ENCODE measurements around the gene NINJ2. TPM values are rescaled to one million over a fixed set of nuclear protein-coding genes. Genes with fewer than 3 reads are reported as not detected.

NINJ2 gene
- total RNA-seq, 2 donors from 2014 or later: 0.78 to 5.6 TPM

- DNase-seq (no peak), ATAC-seq (no peak)
- intact Hi-C loops (cut with DNase I): no loop called here
- TF ChIP-seq CTCF (IDR thresholded peaks at IDR 0.05) (no peak), POLR2A (IDR thresholded peaks at IDR 0.05) (no peak)
- Histone ChIP-seq H3K4me1 (no peaks in the 10 kb centered on the region), H3K4me3 (no peak overlapping the region), H3K36me3 (replicated peaks in 1 of 2; ENCODE audit: insufficient read depth in 1 of 2, low read depth in 2 of 2) (no peaks in the 10 kb centered on the region), H3K27me3 (no peaks in the 10 kb centered on the region), H3K9me3 (no peaks in the 10 kb centered on the region), H3K27ac (no peak overlapping the region)
- 30 to 32% methylated on average over 8 of the region's 8 CpGs for WGBS, 2 donors
These were observed 516 bp downstream of the NINJ2 start for GRCh38 chr12:662566-663292.

- H3K4me1 ChIP-seq: no peaks in the 10 kb centered on the region
- no peaks in the 10 kb centered on the region for H3K9me3 ChIP-seq
- intact Hi-C loops (cut with DNase I): no loop called here
- TF ChIP-seq CTCF (IDR thresholded peaks at IDR 0.05) (no peak), POLR2A (IDR thresholded peaks at IDR 0.05) (no peak)
- 78 to 83% methylated on average over 10 to 11 of the region's 11 CpGs for WGBS, 2 donors
- no peak overlapping the region for H3K4me3 ChIP-seq
- no peak for ATAC-seq
- H3K27me3 ChIP-seq: no peaks in the 10 kb centered on the region
- no peaks in the 10 kb centered on the region for H3K36me3 ChIP-seq (replicated peaks in 1 of 2; ENCODE audit: insufficient read depth in 1 of 2, low read depth in 2 of 2)
- no peak for DNase-seq
- H3K27ac ChIP-seq: no peak overlapping the region
These were observed 1.3 kb downstream of the NINJ2 start for GRCh38 chr12:661720-662486.

DNA sequence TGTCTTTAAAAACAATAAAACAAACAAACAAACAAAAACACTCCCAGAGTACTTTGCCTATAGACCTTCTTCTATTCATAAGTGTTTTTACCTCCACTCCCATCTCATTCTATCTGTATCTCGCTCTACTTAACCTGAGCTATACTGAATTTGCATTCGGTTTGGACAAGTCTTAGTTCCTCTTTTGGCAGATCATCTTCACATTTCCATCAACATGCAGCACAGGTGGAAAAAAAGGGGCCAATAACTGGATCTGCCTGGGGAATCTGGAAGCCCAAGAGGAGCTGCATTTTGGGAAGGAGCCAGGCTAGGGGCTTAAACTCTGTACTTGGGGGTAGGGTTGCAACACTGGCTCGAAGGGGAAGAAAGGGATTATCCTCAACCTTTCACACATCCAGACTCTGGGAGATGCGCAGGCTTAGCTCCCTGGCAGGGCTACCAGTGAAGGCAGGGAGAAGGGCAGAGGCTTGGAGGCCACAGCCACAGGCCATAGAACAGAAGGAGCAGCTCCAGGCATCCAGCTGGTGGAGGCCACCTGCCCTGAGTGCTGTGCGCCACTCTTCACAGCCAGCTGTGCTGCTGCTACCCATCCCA is 4.1 kb downstream of the NINJ2 start:
- intact Hi-C loops (cut with DNase I): no loop called here
- 84 to 86% methylated on average over 5 of the region's 5 CpGs for WGBS, 2 donors
- Histone ChIP-seq H3K27ac (no peak overlapping the region), H3K9me3 (no peaks in the 10 kb centered on the region), H3K36me3 (replicated peaks in 1 of 2; ENCODE audit: insufficient read depth in 1 of 2, low read depth in 2 of 2) (no peaks in the 10 kb centered on the region), H3K4me3 (no peak overlapping the region), H3K4me1 (no peaks in the 10 kb centered on the region), H3K27me3 (no peaks in the 10 kb centered on the region)
- DNase-seq (no peak), ATAC-seq (no peak)
- TF ChIP-seq POLR2A (IDR thresholded peaks at IDR 0.05): no peak
- TF ChIP-seq CTCF (IDR thresholded peaks at IDR 0.05): no peak

GRCh38 chr12:650983-651382 is 12.3 kb downstream of the NINJ2 start:
- H3K27me3 ChIP-seq: no peaks in the 10 kb centered on the region
- no peak overlapping the region for H3K4me3 ChIP-seq
- H3K27ac ChIP-seq: no peak overlapping the region
- no peak for ATAC-seq
- DNase-seq: no peak
- intact Hi-C loops (cut with DNase I): no loop called here
- no peak for TF ChIP-seq CTCF (IDR thresholded peaks at IDR 0.05)
- no peak for TF ChIP-seq POLR2A (IDR thresholded peaks at IDR 0.05)
- WGBS, 2 donors: 85 to 90% methylated on average over 3 of the region's 3 CpGs
- H3K36me3 ChIP-seq (replicated peaks in 1 of 2; ENCODE audit: insufficient read depth in 1 of 2, low read depth in 2 of 2): no peaks in the 10 kb centered on the region
- H3K9me3 ChIP-seq: no peaks in the 10 kb centered on the region
- peaks cover 7% of the 10 kb centered on the region for H3K4me1 ChIP-seq

All from body of pancreas (tissue), 4 donors.